GM12878 (cell line): Measurements from ENCODE around the gene ERP29.

Experiments
- BRCA1 ChIP-seq: IDR thresholded peaks from 2 replicates; pipeline ENCODE4 v1.6.1; 2011; ENCODE audit warnings: low read depth, low read length, improper control_type of control experiment
- CTCF ChIP-seq, 3 experiments: IDR thresholded peaks in 2 of 3; conservative IDR thresholded peaks in 1 of 3; 2 replicates each; pipeline ENCODE4 v1.5.1; 2011; ENCODE audit warnings: low read depth in 3 of 3, low read length in 3 of 3, mild to moderate bottlenecking in 3 of 3, control low read depth in 2 of 3, moderate library complexity in 2 of 3, inconsistent platforms in 1 of 3, mixed read lengths in 1 of 3; ENCODE audit not compliant: control insufficient read depth in 2 of 3, insufficient read depth in 1 of 3; ENCODE audit errors: extremely low read depth in 1 of 3
- EZH2 ChIP-seq: IDR thresholded peaks from 2 replicates; pipeline ENCODE4 v1.6.1; 2012; ENCODE audit warnings: low read depth, mild to moderate bottlenecking, control low read depth, inconsistent platforms, low read length, borderline replicate concordance; ENCODE audit not compliant: control insufficient read depth
- KAT2A ChIP-seq: conservative IDR thresholded peaks from 2 replicates; pipeline ENCODE4 v1.6.1; 2011; ENCODE audit warnings: low read depth, low read length; ENCODE audit not compliant: control insufficient read depth
- POLR2A ChIP-seq: IDR thresholded peaks from 2 replicates; pipeline ENCODE4 v1.6.1; 2011; ENCODE audit warnings: low read depth, mild to moderate bottlenecking, low read length
- RAD21 ChIP-seq: IDR thresholded peaks from 2 replicates; pipeline ENCODE4 v1.6.1; 2011; ENCODE audit warnings: mild to moderate bottlenecking, low read depth, low read length, moderate library complexity; ENCODE audit not compliant: insufficient read depth
- SIN3A ChIP-seq: IDR thresholded peaks from 2 replicates; pipeline ENCODE4 v1.6.1; 2012; ENCODE audit warnings: low read depth, low read length, improper control_type of control experiment
- SMC3 ChIP-seq: IDR thresholded peaks from 2 replicates; pipeline ENCODE4 v1.6.1; 2011; ENCODE audit warnings: low read length, improper control_type of control experiment, borderline replicate concordance
- SRF ChIP-seq, 2 experiments: IDR thresholded peaks; 2 replicates each; pipeline ENCODE4 v1.6.1; 2011; ENCODE audit warnings: low read depth in 2 of 2, low read length in 2 of 2, mild to moderate bottlenecking in 1 of 2, moderate library complexity in 1 of 2
- TCF12 ChIP-seq: IDR thresholded peaks from 2 replicates; pipeline ENCODE4 v1.6.1; 2011; ENCODE audit warnings: low read depth, mild to moderate bottlenecking, low read length
- YY1 ChIP-seq: IDR thresholded peaks from 2 replicates; pipeline ENCODE4 v1.6.1; 2011; ENCODE audit warnings: low read depth, mild to moderate bottlenecking, low read length
- ZNF24 ChIP-seq: fragments of 450-650 bp; IDR thresholded peaks from 2 replicates; pipeline ENCODE4 v1.6.1; 2017; ENCODE audit warnings: antibody characterized with exemption, mild to moderate bottlenecking

GRCh38 chr12:112010415-112011344, 2.5 kb upstream of the ERP29 start:
- no peak for TF ChIP-seq ZNF24
- TF ChIP-seq SIN3A = no peak
- no peak for TF ChIP-seq EZH2
- TF ChIP-seq TCF12 = no peak
- TF ChIP-seq POLR2A = no peak
- no peak for TF ChIP-seq BRCA1
- TF ChIP-seq CTCF (IDR thresholded peaks at IDR 0.05 in 2 of 3, conservative IDR thresholded peaks at IDR 0.05 in 1 of 3; ENCODE audit: control insufficient read depth in 2 of 3, extremely low read depth in 1 of 3, insufficient read depth in 1 of 3, low read depth in 3 of 3, low read length in 3 of 3) = no peak
- no peak for TF ChIP-seq YY1
- TF ChIP-seq SRF (IDR thresholded peaks at IDR 0.05; ENCODE audit: low read depth in 2 of 2, low read length in 2 of 2) = no peak
- TF ChIP-seq SMC3 = no peak
- TF ChIP-seq RAD21 = no peak
- no peak for TF ChIP-seq KAT2A
